GM12873 (cell line): Measurements from ENCODE around the gene BGLAP.

ENCODE experiments used
- TF ChIP-seq, protein P1 (sequence below): IDR thresholded peaks from 2 replicates; pipeline ENCODE4 v1.5.1; 2012; ENCODE audit warnings: low read depth, mild to moderate bottlenecking, moderate library complexity, low read length, control low read depth; ENCODE audit not compliant: insufficient read depth; ENCODE audit errors: missing control alignments

Gene BGLAP

DNA sequence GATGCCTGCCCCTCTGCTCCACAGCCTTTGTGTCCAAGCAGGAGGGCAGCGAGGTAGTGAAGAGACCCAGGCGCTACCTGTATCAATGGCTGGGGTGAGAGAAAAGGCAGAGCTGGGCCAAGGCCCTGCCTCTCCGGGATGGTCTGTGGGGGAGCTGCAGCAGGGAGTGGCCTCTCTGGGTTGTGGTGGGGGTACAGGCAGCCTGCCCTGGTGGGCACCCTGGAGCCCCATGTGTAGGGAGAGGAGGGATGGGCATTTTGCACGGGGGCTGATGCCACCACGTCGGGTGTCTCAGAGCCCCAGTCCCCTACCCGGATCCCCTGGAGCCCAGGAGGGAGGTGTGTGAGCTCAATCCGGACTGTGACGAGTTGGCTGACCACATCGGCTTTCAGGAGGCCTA is 754 bp downstream of the BGLAP start:
- TF ChIP-seq, protein P1, sequence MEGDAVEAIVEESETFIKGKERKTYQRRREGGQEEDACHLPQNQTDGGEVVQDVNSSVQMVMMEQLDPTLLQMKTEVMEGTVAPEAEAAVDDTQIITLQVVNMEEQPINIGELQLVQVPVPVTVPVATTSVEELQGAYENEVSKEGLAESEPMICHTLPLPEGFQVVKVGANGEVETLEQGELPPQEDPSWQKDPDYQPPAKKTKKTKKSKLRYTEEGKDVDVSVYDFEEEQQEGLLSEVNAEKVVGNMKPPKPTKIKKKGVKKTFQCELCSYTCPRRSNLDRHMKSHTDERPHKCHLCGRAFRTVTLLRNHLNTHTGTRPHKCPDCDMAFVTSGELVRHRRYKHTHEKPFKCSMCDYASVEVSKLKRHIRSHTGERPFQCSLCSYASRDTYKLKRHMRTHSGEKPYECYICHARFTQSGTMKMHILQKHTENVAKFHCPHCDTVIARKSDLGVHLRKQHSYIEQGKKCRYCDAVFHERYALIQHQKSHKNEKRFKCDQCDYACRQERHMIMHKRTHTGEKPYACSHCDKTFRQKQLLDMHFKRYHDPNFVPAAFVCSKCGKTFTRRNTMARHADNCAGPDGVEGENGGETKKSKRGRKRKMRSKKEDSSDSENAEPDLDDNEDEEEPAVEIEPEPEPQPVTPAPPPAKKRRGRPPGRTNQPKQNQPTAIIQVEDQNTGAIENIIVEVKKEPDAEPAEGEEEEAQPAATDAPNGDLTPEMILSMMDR = no peak

DNA sequence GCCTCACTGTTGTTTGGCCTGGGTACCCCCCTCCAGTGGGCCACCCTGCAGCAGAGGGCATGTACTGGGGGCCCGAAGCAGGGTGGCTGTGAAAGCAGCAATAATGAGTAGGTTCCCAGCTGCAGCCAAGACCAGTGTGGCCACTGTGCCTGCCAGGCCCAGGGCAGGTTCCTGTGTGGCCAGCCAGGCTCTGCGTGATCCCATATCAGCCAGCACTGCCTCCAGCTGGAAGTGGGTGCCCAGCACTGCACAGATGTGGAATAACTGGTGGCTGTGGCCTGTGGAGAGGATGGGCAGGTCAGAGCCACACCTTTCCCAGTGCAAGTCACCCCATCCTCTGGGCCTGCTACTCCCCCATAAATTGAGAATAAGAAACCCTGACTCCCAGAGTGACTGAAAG is 2.1 kb downstream of the BGLAP start:
- TF ChIP-seq, protein P1 = no peak

DNA sequence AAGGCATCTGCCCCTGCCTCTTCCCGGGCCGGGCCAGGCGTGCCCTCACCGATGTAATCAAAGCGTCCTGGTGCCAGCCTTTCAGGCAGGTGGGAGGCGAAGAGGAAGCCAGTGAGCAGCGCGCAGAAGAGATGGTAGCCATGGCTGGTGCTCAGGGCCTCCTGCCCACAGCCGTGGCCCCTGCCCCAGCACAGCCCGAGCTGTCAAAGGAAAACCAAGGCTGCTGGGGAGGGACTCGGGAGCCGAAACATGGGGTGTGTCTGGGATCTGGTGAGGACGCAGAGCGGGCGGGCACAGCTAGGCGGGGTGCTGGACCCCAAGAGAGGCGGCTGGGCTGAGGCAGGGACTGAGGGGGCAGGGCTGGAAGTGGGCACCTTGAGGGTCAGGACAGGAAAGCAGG is 2.7 kb downstream of the BGLAP start:
- TF ChIP-seq, protein P1 = no peak

DNA sequence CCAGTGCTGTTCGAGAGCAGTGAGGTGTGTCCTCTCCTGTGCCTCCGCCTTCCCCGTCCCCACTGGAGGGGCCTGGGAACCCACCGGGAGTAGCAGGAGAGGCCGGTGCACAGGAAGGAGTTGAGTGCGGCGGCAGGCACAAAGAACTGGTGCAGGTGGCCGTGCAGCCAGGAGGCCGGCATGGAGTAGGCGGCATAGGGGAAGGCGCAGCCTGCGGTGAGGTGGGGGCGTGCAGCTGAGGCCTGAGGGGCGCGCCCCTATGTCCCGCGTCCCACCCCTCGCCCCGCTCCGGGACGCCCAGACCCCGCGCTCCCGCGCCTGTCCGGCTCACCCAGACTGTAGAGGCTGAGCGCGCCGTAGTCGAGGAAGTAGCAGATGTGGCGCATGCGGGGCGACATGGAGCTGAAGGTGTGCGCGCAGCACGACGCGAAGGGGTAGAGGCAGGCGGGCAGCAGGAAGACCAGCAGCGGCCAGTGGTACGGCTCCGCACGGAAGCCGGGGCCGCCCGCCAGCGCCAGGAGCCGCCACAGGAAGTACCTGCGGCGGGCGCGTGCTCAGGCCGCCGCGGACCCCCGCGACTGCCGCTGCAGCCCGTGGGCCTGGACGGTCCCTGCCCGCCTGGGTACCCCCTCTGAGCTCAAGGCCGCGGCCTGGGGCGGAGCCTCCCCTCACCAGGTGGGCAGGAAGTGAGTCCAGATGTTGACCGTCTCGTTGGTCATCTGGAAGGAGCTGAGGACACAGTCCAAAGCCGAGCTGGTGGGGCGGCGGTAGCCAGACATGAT is 3.7 kb downstream of the BGLAP start:
- TF ChIP-seq, protein P1 = no peak

DNA sequence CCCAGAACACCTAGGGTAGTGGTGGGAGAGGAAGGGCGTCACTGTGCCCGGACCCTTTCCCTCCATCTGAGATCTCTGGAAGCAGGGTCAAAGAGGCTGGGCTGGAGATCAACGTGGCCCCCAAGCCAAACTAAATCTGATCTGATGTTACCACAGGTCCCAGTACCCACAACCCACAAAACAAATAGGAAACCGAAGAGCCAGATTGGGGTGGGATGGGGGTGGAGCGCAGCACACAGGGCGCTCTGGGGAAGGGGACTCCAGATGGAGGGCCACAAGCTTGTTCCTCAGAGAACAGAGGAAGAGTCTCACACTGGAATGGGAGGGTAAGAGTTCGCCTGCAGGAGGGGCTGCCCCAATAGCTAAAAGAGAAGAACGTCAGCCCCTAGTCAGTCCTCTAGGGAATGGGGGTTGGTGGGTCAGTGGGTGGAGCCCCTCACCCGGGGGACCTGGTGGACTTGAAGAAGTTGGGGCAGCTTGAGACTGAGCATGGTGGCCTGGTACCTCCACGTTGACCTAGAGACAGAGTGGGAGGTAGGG is 4.3 kb downstream of the BGLAP start:
- TF ChIP-seq, protein P1 = no peak

DNA sequence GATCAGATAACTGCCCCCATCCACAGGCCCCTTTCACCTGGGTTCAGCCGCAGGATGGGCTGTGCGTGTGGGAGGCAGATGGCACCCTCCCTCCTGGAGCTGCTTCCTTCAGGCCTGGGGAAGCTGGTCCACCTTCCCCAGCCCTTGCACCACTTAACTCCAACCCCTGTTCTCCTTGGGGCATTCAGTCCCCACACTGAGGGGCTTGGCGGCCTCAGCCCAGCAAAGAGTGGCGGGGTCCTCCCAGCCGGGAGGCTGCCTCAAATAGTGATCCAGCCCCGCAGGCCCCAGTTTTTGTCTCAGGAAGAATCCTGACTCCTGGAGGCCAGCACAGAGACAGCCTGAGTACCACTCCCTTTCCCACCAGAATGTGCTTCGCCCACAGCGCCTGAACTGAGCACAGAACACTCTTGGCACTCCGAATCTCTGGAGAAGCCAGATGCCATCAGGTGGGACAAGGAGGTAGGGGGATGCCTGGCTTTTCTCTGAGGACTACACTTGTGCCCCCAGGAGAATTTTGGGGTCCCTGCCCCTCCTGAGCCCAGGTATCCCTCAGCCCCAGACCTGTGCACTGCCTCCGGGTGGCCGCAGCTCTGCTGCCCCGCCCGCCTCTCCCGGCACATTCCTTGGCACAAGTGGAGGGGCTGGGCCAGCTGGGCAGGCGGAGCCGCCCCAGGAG is 4.9 kb downstream of the BGLAP start:
- TF ChIP-seq, protein P1 = no peak
